ENCODE results near the gene CTIF. TPM values are rescaled to one million over a fixed set of nuclear protein-coding genes. Genes with fewer than 3 reads are reported as not detected.
A peak's percentile ranks its signal among the peaks of the same experiment; 100 is the strongest.

The CTIF gene
- total RNA-seq, 2 donors from 2014 or later = 30.6 to 61.2 TPM

- H3K4me3 ChIP-seq = no peak overlapping the region
- no peaks in the 10 kb centered on the region for H3K9me3 ChIP-seq
- no peaks in the 10 kb centered on the region for H3K36me3 ChIP-seq
- H3K4me1 ChIP-seq = peaks cover 0 to 82% of the 10 kb centered on the region in 2 donors
- TF ChIP-seq CTCF (IDR thresholded peaks at IDR 0.05) = peak; percentile 88 to 95
- H3K27ac ChIP-seq = peak overlapping the region; percentile 91 to 98
- no peaks in the 10 kb centered on the region for H3K27me3 ChIP-seq
- DNase-seq (ENCODE audit: low spot score) = peak; percentile 80
Observed at GRCh38 chr18:48777026-48777743, 238.4 kb downstream of the CTIF start.

GRCh38 chr18:48777744-48778116 is 238.9 kb downstream of the CTIF start:
- Histone ChIP-seq H3K4me3 (no peak overlapping the region), H3K36me3 (no peaks in the 10 kb centered on the region), H3K9me3 (no peaks in the 10 kb centered on the region), H3K4me1 (peaks cover 0 to 86% of the 10 kb centered on the region in 2 donors), H3K27me3 (no peaks in the 10 kb centered on the region), H3K27ac (peak overlapping the region; percentile 91 to 98)
- no peak for TF ChIP-seq CTCF (IDR thresholded peaks at IDR 0.05)
- DNase-seq (ENCODE audit: low spot score) = peak; percentile 77

GRCh38 chr18:48778344-48779011 is 239.6 kb downstream of the CTIF start:
- H3K27me3 ChIP-seq = no peaks in the 10 kb centered on the region
- H3K9me3 ChIP-seq = no peaks in the 10 kb centered on the region
- TF ChIP-seq CTCF (IDR thresholded peaks at IDR 0.05) = no peak
- H3K36me3 ChIP-seq = no peaks in the 10 kb centered on the region
- no peak overlapping the region for H3K4me3 ChIP-seq
- H3K4me1 ChIP-seq = peaks cover 0 to 86% of the 10 kb centered on the region in 2 donors
- peak overlapping the region; percentile 91 to 98 for H3K27ac ChIP-seq
- DNase-seq (ENCODE audit: low spot score) = no peak

GRCh38 chr18:48779462-48779861 is 240.6 kb downstream of the CTIF start:
- no peak overlapping the region for H3K4me3 ChIP-seq
- peak overlapping the region; percentile 91 to 98 for H3K27ac ChIP-seq
- no peaks in the 10 kb centered on the region for H3K27me3 ChIP-seq
- DNase-seq (ENCODE audit: low spot score) = no peak
- peaks cover 0 to 85% of the 10 kb centered on the region in 2 donors for H3K4me1 ChIP-seq
- no peaks in the 10 kb centered on the region for H3K9me3 ChIP-seq
- no peaks in the 10 kb centered on the region for H3K36me3 ChIP-seq
- TF ChIP-seq CTCF (IDR thresholded peaks at IDR 0.05) = no peak

- H3K36me3 ChIP-seq = no peaks in the 10 kb centered on the region
- no peaks in the 10 kb centered on the region for H3K27me3 ChIP-seq
- no peak overlapping the region for H3K4me3 ChIP-seq
- H3K4me1 ChIP-seq = peaks cover 0 to 83% of the 10 kb centered on the region in 2 donors
- H3K27ac ChIP-seq = peak overlapping the region; percentile 91 to 98
- DNase-seq (ENCODE audit: low spot score) = peak; percentile 80
- TF ChIP-seq CTCF (IDR thresholded peaks at IDR 0.05) = no peak
- H3K9me3 ChIP-seq = no peaks in the 10 kb centered on the region
Observed at GRCh38 chr18:48780201-48780912, 241.5 kb downstream of the CTIF start.

All from right atrium auricular region (tissue), 2 donors.